Calu3 (cell line): ENCODE measurements around the gene HIPK1. TPM values are rescaled to one million over a fixed set of nuclear protein-coding genes. Genes with fewer than 3 reads are reported as not detected.

Experiments used
- BruUV-seq: library from RNA; stranded (reverse); fragments of 400-500 nt; replicated peaks from 2 replicates; lab custom pipeline; 2021; lab: Mats Ljungman, UMichigan
- CTCF ChIA-PET: fragments of 300-600 bp; sonication (Branson Sonifier 250); formaldehyde crosslinking; loops from one replicate; lab custom pipeline; 2022; ENCODE audit warnings: antibody characterized with exemption; lab: Charles Lee
- DNase-seq: peaks from one replicate; pipeline ENCODE4 v3.0.0; 2022
- H3K27ac Mint-ChIP-seq: one replicate; pipeline ENCODE4 v1.8.0; 2022; ENCODE audit warnings: mixed read lengths; ENCODE audit not compliant: unreplicated experiment
- H3K27me3 Mint-ChIP-seq: one replicate; pipeline ENCODE4 v1.8.0; 2022; ENCODE audit warnings: mixed read lengths; ENCODE audit not compliant: unreplicated experiment
- H3K36me3 Mint-ChIP-seq: one replicate; pipeline ENCODE4 v1.8.0; 2022; ENCODE audit warnings: mild to moderate bottlenecking, moderate library complexity, mixed read lengths; ENCODE audit not compliant: insufficient read depth, unreplicated experiment
- H3K4me1 Mint-ChIP-seq: one replicate; pipeline ENCODE4 v1.8.0; 2022; ENCODE audit warnings: mild to moderate bottlenecking, low read depth, mixed read lengths; ENCODE audit not compliant: unreplicated experiment
- H3K4me3 Mint-ChIP-seq: one replicate; pipeline ENCODE4 v1.8.0; 2022; ENCODE audit warnings: mild to moderate bottlenecking, low read depth, moderate library complexity, mixed read lengths; ENCODE audit not compliant: unreplicated experiment
- H3K9me3 Mint-ChIP-seq: one replicate; pipeline ENCODE4 v1.8.0; 2022; ENCODE audit warnings: low read depth, mixed read lengths; ENCODE audit not compliant: unreplicated experiment
- CTCF ChIP-seq: fragments of 200-600 bp; IDR thresholded peaks from one replicate; pipeline ENCODE4 v1.8.0; 2022; ENCODE audit warnings: antibody characterized with exemption; ENCODE audit not compliant: unreplicated experiment
- intact Hi-C: fragments of 100-400 bp; cut with micrococcal nuclease; formaldehyde crosslinking; loops from one replicate; pipeline ENCODE4 v1.10.0; 2022; ENCODE audit not compliant: unreplicated experiment
- total RNA-seq: library from RNA; stranded (reverse); gene quantifications from 2 replicates; pipeline ENCODE4 v1.2.3, GENCODE V29; 2022

The HIPK1 gene
- total RNA-seq, 1 experiment from 2014 or later = 42.7 TPM

GRCh38 chr1:113905435-113905861, 23.7 kb upstream of the HIPK1 start:
- Mint-ChIP-seq H3K27ac (peak overlapping the region; percentile 85), H3K9me3 (no peaks in the 10 kb centered on the region), H3K4me3 (peak overlapping the region; percentile 86), H3K4me1 (no peaks in the 10 kb centered on the region), H3K36me3 (peaks cover 27% of the 10 kb centered on the region), H3K27me3 (no peaks in the 10 kb centered on the region)
- TF ChIP-seq CTCF = no peak
- DNase-seq = peak; percentile 9
- TSS peak; percentile 58 for BruUV-seq
- CTCF ChIA-PET = interaction anchor here (2.5 kb wide), 1 partner anchor 25 kb away, joined by 15 read pairs; the partner anchor contains the start of gene HIPK1
- intact Hi-C loops = loop anchor here (1.0 kb wide), 2 partner anchors 24 to 70 kb away; partner anchors contain the start of gene HIPK1

DNA sequence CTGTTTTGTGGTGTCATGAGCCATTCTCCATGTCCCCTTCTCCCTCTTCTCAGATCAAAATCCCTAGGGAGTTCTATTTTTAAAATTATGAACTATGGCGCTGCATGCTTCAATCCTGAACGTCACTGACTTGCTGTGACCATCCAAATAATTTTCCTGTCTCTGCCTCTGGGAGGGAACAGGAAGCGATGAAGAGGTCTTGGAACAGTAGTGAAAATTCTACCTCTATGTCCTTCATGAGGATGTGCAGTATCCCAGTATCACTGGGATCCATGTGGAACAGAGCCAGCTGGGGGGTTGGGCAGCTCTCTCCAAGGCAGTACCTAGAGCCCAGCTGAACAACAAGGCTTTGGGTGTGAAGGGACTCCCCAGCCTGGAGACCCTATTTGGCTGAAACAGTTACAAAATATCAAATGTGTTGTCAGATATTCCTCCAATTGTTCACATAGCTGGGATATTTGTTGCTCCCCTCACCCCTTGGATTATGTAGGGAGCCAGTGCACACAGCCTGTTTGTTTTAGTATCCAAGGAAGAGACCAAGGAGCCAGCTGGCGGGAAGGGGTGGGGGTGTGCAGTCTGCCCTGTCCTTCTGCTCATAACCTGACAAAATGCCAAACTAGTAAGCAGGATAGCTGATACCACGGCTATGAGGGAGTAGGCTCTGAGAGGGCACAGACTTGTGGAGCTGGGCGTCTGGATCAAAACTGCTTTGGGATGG, 16.4 kb upstream of the HIPK1 start:
- H3K4me1 Mint-ChIP-seq = no peaks in the 10 kb centered on the region
- H3K27ac Mint-ChIP-seq = no peak overlapping the region
- no peak overlapping the region for H3K4me3 Mint-ChIP-seq
- no peak for TF ChIP-seq CTCF
- no peaks in the 10 kb centered on the region for H3K36me3 Mint-ChIP-seq
- intact Hi-C loops = no loop called here
- CTCF ChIA-PET = no interaction called here
- no TSS peak for BruUV-seq
- no peak for DNase-seq
- H3K9me3 Mint-ChIP-seq = no peaks in the 10 kb centered on the region
- H3K27me3 Mint-ChIP-seq = no peaks in the 10 kb centered on the region

DNA sequence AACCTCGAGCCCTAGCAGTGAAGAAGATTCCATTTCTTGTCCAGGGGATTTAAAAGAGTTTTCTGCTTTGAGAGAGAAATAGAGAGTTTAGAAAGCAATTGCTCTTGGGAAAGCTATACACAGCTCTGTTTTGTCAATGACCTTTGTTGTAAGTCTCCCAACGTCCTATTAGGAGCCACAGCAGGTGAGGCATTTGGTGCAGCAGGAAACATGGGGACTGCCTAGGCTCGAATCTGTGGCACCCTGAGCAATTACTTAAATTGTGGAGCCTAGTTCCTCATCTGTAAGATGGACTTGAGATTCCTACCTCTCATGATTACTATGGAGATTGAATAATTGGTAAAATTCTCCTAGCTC, 15.8 kb upstream of the HIPK1 start:
- CTCF ChIA-PET = no interaction called here
- BruUV-seq = no TSS peak
- no peaks in the 10 kb centered on the region for H3K4me1 Mint-ChIP-seq
- no peak for TF ChIP-seq CTCF
- no peak overlapping the region for H3K27ac Mint-ChIP-seq
- H3K36me3 Mint-ChIP-seq = no peaks in the 10 kb centered on the region
- DNase-seq = no peak
- H3K27me3 Mint-ChIP-seq = no peaks in the 10 kb centered on the region
- intact Hi-C loops = no loop called here
- H3K4me3 Mint-ChIP-seq = no peak overlapping the region
- no peaks in the 10 kb centered on the region for H3K9me3 Mint-ChIP-seq

GRCh38 chr1:113913887-113914664, 15.0 kb upstream of the HIPK1 start:
- no peaks in the 10 kb centered on the region for H3K27me3 Mint-ChIP-seq
- no peak for DNase-seq
- H3K9me3 Mint-ChIP-seq = no peaks in the 10 kb centered on the region
- TF ChIP-seq CTCF = no peak
- no peak overlapping the region for H3K4me3 Mint-ChIP-seq
- intact Hi-C loops = no loop called here
- CTCF ChIA-PET = no interaction called here
- no TSS peak for BruUV-seq
- H3K27ac Mint-ChIP-seq = no peak overlapping the region
- no peaks in the 10 kb centered on the region for H3K4me1 Mint-ChIP-seq
- no peaks in the 10 kb centered on the region for H3K36me3 Mint-ChIP-seq
